SK-N-SH treated with all-trans-retinoic acid at 6 μM for 48 hours (cell line): ENCODE measurements around the gene UPB1.
"Not testable (repeated sequence)": the region's sequence is repeated elsewhere in the genome, so short reads cannot be mapped to it uniquely, and the experiment has no call there.

ENCODE experiments used
- ATAC-seq: fragments of 200-7000 bp; cut with Tn5 transposase; 3 replicates; pipeline ENCODE4 v1.9.1; 2020; ENCODE audit warnings: mild to moderate bottlenecking, moderate library complexity
- ARNTL ChIP-seq: fragments of 450-650 bp; formaldehyde crosslinking; IDR thresholded peaks from 2 replicates; pipeline ENCODE4 v1.5.0; 2020; ENCODE audit warnings: low read depth, mild to moderate bottlenecking, moderate library complexity, borderline replicate concordance
- BACH2 ChIP-seq: fragments of 250-450 bp; sonication (Bioruptor Pico); IDR thresholded peaks from 2 replicates; pipeline ENCODE4 v1.9.0; 2021; ENCODE audit warnings: mild to moderate bottlenecking, borderline replicate concordance
- CREB5 ChIP-seq: fragments of 250-450 bp; sonication (Bioruptor Pico); IDR thresholded peaks from 2 replicates; pipeline ENCODE4 v1.5.1; 2020; ENCODE audit warnings: low read depth, mild to moderate bottlenecking, moderate library complexity
- CSRNP3 ChIP-seq: fragments of 250-450 bp; sonication (Bioruptor Pico); IDR thresholded peaks from 2 replicates; pipeline ENCODE4 v1.5.1; 2021; ENCODE audit warnings: mild to moderate bottlenecking, moderate library complexity
- ESRRG ChIP-seq: fragments of 250-450 bp; sonication (Bioruptor Pico); IDR thresholded peaks from 2 replicates; pipeline ENCODE4 v1.6.1; 2021; ENCODE audit warnings: mild to moderate bottlenecking
- GLIS3 ChIP-seq: fragments of 250-450 bp; sonication (Bioruptor Pico); IDR thresholded peaks from 2 replicates; pipeline ENCODE4 v1.5.0; 2020; ENCODE audit warnings: mild to moderate bottlenecking, moderate library complexity
- ISL1 ChIP-seq: fragments of 250-450 bp; sonication (Bioruptor Pico); IDR thresholded peaks from 2 replicates; pipeline ENCODE4 v2.1.2; 2022; ENCODE audit warnings: mild to moderate bottlenecking, moderate library complexity
- OSR1 ChIP-seq: fragments of 250-450 bp; sonication (Bioruptor Pico); IDR thresholded peaks from 2 replicates; pipeline ENCODE4 v1.8.0; 2022; ENCODE audit warnings: moderate library complexity, mild to moderate bottlenecking, inconsistent platforms
- PATZ1 ChIP-seq: fragments of 250-450 bp; sonication (Bioruptor Pico); IDR thresholded peaks from 2 replicates; pipeline ENCODE4 v1.8.0; 2020; ENCODE audit warnings: mild to moderate bottlenecking, moderate library complexity, borderline replicate concordance
- PPARA ChIP-seq: fragments of 250-450 bp; sonication (Bioruptor Pico); IDR thresholded peaks from 2 replicates; pipeline ENCODE4 v1.5.0; 2020; ENCODE audit warnings: mild to moderate bottlenecking, borderline replicate concordance
- RARB ChIP-seq: fragments of 250-450 bp; sonication (Bioruptor Pico); IDR thresholded peaks from 2 replicates; pipeline ENCODE4 v1.8.0; 2021; ENCODE audit warnings: mild to moderate bottlenecking, moderate library complexity
- SNAI2 ChIP-seq: fragments of 250-450 bp; sonication (Bioruptor Pico); IDR thresholded peaks from 2 replicates; pipeline ENCODE4 v1.5.0; 2020; ENCODE audit warnings: mild to moderate bottlenecking, moderate library complexity
- TCF4 ChIP-seq: fragments of 250-450 bp; sonication (Bioruptor Pico); IDR thresholded peaks from 2 replicates; pipeline ENCODE4 v1.8.0; 2021; ENCODE audit warnings: mild to moderate bottlenecking, moderate library complexity, borderline replicate concordance
- TOX ChIP-seq: fragments of 250-450 bp; sonication (Bioruptor Pico); IDR thresholded peaks from 2 replicates; pipeline ENCODE4 v1.8.0; 2021; ENCODE audit warnings: mild to moderate bottlenecking, moderate library complexity, borderline replicate concordance
- TSHZ2 ChIP-seq: fragments of 250-450 bp; sonication (Bioruptor Pico); IDR thresholded peaks from 2 replicates; pipeline ENCODE4 v1.5.0; 2020; ENCODE audit warnings: mild to moderate bottlenecking, moderate library complexity
- ZC3H10 ChIP-seq: fragments of 250-450 bp; sonication (Bioruptor Pico); IDR thresholded peaks from 2 replicates; pipeline ENCODE4 v1.5.1; 2021; ENCODE audit warnings: mild to moderate bottlenecking, moderate library complexity
- ZFP3 ChIP-seq: fragments of 250-450 bp; sonication (Bioruptor Pico); IDR thresholded peaks from 2 replicates; pipeline ENCODE4 v1.5.0; 2020; ENCODE audit warnings: mild to moderate bottlenecking, moderate library complexity
- ZFP30 ChIP-seq: fragments of 450-650 bp; formaldehyde crosslinking; IDR thresholded peaks from 2 replicates; pipeline ENCODE4 v1.5.0; 2022; ENCODE audit warnings: mild to moderate bottlenecking, moderate library complexity
- ZNF565 ChIP-seq: fragments of 450-650 bp; formaldehyde crosslinking; conservative IDR thresholded peaks from 2 replicates; pipeline ENCODE4 v1.5.0; 2020; ENCODE audit warnings: low read depth, mild to moderate bottlenecking, moderate library complexity
- ZNF70 ChIP-seq: fragments of 450-650 bp; formaldehyde crosslinking; IDR thresholded peaks from 2 replicates; pipeline ENCODE4 v1.5.0; 2020; ENCODE audit warnings: mild to moderate bottlenecking, moderate library complexity
- ZNF8 ChIP-seq: fragments of 450-650 bp; formaldehyde crosslinking; IDR thresholded peaks from 2 replicates; pipeline ENCODE4 v1.5.0; 2020; ENCODE audit warnings: mild to moderate bottlenecking, moderate library complexity

The UPB1 gene

GRCh38 chr22:24529898-24530297 lies 34.8 kb downstream of the UPB1 start (continued):
- no peak for TF ChIP-seq ZC3H10 (CRISPR knock-in tag)
- no peak for TF ChIP-seq BACH2
- TF ChIP-seq ARNTL (CRISPR knock-in tag) = no peak
- TF ChIP-seq SNAI2 (CRISPR knock-in tag) = no peak
- no peak for TF ChIP-seq RARB
- TF ChIP-seq GLIS3 (CRISPR knock-in tag) = no peak
- TF ChIP-seq ZFP3 (CRISPR knock-in tag) = no peak
- no peak for TF ChIP-seq TSHZ2 (CRISPR knock-in tag)
- TF ChIP-seq, all 23 proteins: peak for 0

GRCh38 chr22:24530968-24531367 lies 35.8 kb downstream of the UPB1 start:
- not testable (repeated sequence) for ATAC-seq

GRCh38 chr22:24532075-24532474 lies 36.9 kb downstream of the UPB1 start:
- ATAC-seq = no peak
- TF ChIP-seq ZNF8 (CRISPR knock-in tag) = no peak
- TF ChIP-seq BACH2 = no peak
- no peak for TF ChIP-seq TOX (CRISPR knock-in tag)
- no peak for TF ChIP-seq ZNF565
- no peak for TF ChIP-seq TSHZ2 (CRISPR knock-in tag)
- no peak for TF ChIP-seq ZC3H10 (CRISPR knock-in tag)
- no peak for TF ChIP-seq ESRRG
- no peak for TF ChIP-seq CREB5
- TF ChIP-seq RARB = no peak
- no peak for TF ChIP-seq TCF4 (CRISPR knock-in tag)
- TF ChIP-seq ZFP30 (CRISPR knock-in tag) = no peak
- no peak for TF ChIP-seq OSR1 (CRISPR knock-in tag)
- TF ChIP-seq PPARA (CRISPR knock-in tag) = no peak
- no peak for TF ChIP-seq ISL1 (CRISPR knock-in tag)
- TF ChIP-seq PATZ1 (CRISPR knock-in tag) = no peak
- TF ChIP-seq, all 23 proteins: peak for 0

GRCh38 chr22:24535348-24535747 lies 40.2 kb downstream of the UPB1 start:
- TF ChIP-seq ARNTL (CRISPR knock-in tag) (no peak), GLIS3 (CRISPR knock-in tag) (no peak)
- TF ChIP-seq, all 23 proteins: peak for 0
- no peak for ATAC-seq

GRCh38 chr22:24536089-24536488 lies 41.0 kb downstream of the UPB1 start:
- no peak for ATAC-seq
- TF ChIP-seq ZNF70 (CRISPR knock-in tag) (no peak), TOX (CRISPR knock-in tag) (no peak), OSR1 (CRISPR knock-in tag) (no peak), BACH2 (no peak), ZFP3 (CRISPR knock-in tag) (no peak), ARNTL (CRISPR knock-in tag) (no peak), CSRNP3 (CRISPR knock-in tag) (no peak), GLIS3 (CRISPR knock-in tag) (no peak), TSHZ2 (CRISPR knock-in tag) (no peak), ZC3H10 (CRISPR knock-in tag) (no peak)
